NCI-H2107 treated with DMSO at 0.1 percent for 48 hours (cell line): ENCODE measurements around the gene SERP2.

Source experiments
- DNase-seq: peaks from one replicate; lab custom pipeline; 2025; ENCODE audit not compliant: unreplicated experiment; lab: John Stamatoyannopoulos, UW

SERP2 gene

GRCh38 chr13:44386913-44387556, 13.4 kb downstream of the SERP2 start:
- DNase-seq, result no peak

GRCh38 chr13:44388427-44389059, 14.9 kb downstream of the SERP2 start:
- no peak for DNase-seq

- DNase-seq, result no peak
These were observed 15.5 kb downstream of the SERP2 start for GRCh38 chr13:44389060-44389666.

GRCh38 chr13:44389876-44390275, 16.3 kb downstream of the SERP2 start:
- DNase-seq, result no peak

GRCh38 chr13:44393391-44393790, 19.8 kb downstream of the SERP2 start:
- no peak for DNase-seq

- no peak for DNase-seq
These were observed 21.0 kb downstream of the SERP2 start for GRCh38 chr13:44394658-44395057.

- DNase-seq, result no peak
These were observed 22.5 kb downstream of the SERP2 start for GRCh38 chr13:44395976-44396694.

- DNase-seq, result no peak
These were observed 23.3 kb downstream of the SERP2 start for GRCh38 chr13:44396701-44397580.

- DNase-seq, result no peak
These were observed 24.2 kb downstream of the SERP2 start for GRCh38 chr13:44397766-44398223.

GRCh38 chr13:44398606-44399005, 25.0 kb downstream of the SERP2 start:
- DNase-seq, result no peak

GRCh38 chr13:44399074-44399473, 25.4 kb downstream of the SERP2 start:
- DNase-seq, result peak; percentile 48

- DNase-seq, result no peak
These were observed 27.1 kb downstream of the SERP2 start for GRCh38 chr13:44400736-44401135.

GRCh38 chr13:44401577-44401976, 28.0 kb downstream of the SERP2 start:
- no peak for DNase-seq

- DNase-seq, result no peak
These were observed 29.3 kb downstream of the SERP2 start for GRCh38 chr13:44402899-44403445.

- no peak for DNase-seq
These were observed 29.9 kb downstream of the SERP2 start for GRCh38 chr13:44403461-44404056.

- no peak for DNase-seq
These were observed 30.9 kb downstream of the SERP2 start for GRCh38 chr13:44404261-44405132.

- DNase-seq, result no peak
These were observed 33.0 kb downstream of the SERP2 start for GRCh38 chr13:44406617-44407016.

- no peak for DNase-seq
These were observed 33.8 kb downstream of the SERP2 start for GRCh38 chr13:44407379-44407778.

GRCh38 chr13:44407891-44408290, 34.3 kb downstream of the SERP2 start:
- no peak for DNase-seq
